ENCODE measurements around the gene RASGRF2.

Gene RASGRF2

DNA sequence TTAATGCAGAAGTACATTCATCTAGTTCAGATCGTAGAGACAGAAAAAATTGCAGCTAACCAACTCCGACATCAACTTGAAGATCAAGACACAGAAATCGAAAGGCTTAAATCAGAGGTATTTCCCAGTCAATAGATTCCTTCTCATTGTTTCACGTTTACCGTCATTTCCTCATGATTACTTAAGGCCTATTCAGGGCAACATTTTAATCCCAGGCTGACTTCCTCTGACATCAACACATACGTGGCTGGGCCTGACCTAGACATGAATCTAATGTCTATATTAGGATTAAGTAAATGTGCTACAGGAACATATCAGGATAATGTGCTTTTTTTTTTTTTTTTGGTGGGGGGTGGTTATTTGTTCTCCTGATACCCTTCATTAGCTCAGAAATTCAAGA, 107.9 kb downstream of the RASGRF2 start:
- Histone ChIP-seq H3K27ac (replicated peaks) (no peak overlapping the region), H3K27me3 (ENCODE audit: insufficient read depth, poor library complexity, severe bottlenecking) (no peaks in the 10 kb centered on the region), H3K4me3 (replicated peaks; ENCODE audit: insufficient read depth, low read length) (no peak overlapping the region)
- DNase-seq (ENCODE audit: low read depth in 1 of 2, low spot score in 1 of 2) = no peak
- TF ChIP-seq POLR2AphosphoS5 (IDR thresholded peaks at IDR 0.05; ENCODE audit: low read depth) (no peak), REST (IDR thresholded peaks at IDR 0.05; ENCODE audit: insufficient replicate concordance, low read depth) (no peak), SPI1 (IDR thresholded peaks at IDR 0.05; ENCODE audit: borderline replicate concordance, low read depth) (no peak), GABPA (IDR thresholded peaks at IDR 0.05; ENCODE audit: low read depth) (no peak)
- TF ChIP-seq, protein P1, sequence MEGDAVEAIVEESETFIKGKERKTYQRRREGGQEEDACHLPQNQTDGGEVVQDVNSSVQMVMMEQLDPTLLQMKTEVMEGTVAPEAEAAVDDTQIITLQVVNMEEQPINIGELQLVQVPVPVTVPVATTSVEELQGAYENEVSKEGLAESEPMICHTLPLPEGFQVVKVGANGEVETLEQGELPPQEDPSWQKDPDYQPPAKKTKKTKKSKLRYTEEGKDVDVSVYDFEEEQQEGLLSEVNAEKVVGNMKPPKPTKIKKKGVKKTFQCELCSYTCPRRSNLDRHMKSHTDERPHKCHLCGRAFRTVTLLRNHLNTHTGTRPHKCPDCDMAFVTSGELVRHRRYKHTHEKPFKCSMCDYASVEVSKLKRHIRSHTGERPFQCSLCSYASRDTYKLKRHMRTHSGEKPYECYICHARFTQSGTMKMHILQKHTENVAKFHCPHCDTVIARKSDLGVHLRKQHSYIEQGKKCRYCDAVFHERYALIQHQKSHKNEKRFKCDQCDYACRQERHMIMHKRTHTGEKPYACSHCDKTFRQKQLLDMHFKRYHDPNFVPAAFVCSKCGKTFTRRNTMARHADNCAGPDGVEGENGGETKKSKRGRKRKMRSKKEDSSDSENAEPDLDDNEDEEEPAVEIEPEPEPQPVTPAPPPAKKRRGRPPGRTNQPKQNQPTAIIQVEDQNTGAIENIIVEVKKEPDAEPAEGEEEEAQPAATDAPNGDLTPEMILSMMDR (IDR thresholded peaks at IDR 0.05; ENCODE audit: insufficient read depth, low read length) = no peak

DNA sequence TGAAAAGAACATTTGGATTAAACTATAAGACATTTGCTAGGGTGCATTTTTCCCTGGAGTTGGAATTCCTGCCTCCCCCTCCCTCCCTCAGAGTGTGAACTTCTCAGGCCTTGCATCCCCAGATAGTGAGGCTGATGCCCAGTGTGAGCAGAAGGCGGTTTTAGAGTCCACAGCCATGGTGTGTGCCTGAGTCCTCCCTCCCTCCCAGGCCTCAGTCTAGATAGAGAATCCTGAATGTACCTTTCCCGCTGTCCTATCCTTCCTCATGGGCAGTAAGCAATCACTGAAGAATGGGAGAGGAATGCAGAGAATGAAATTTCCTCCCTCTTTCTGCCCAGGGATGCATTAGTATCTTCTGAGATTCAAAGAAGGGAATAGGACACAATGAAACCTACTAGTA, 108.5 kb downstream of the RASGRF2 start:
- TF ChIP-seq REST (IDR thresholded peaks at IDR 0.05; ENCODE audit: insufficient replicate concordance, low read depth) = no peak
- TF ChIP-seq SPI1 (IDR thresholded peaks at IDR 0.05; ENCODE audit: borderline replicate concordance, low read depth) = no peak
- TF ChIP-seq GABPA (IDR thresholded peaks at IDR 0.05; ENCODE audit: low read depth) = no peak
- Histone ChIP-seq H3K27me3 (ENCODE audit: insufficient read depth, poor library complexity, severe bottlenecking) (no peaks in the 10 kb centered on the region), H3K27ac (replicated peaks) (no peak overlapping the region), H3K4me3 (replicated peaks; ENCODE audit: insufficient read depth, low read length) (no peak overlapping the region)
- no peak for DNase-seq (ENCODE audit: low read depth in 1 of 2, low spot score in 1 of 2)

GRCh38 chr5:81069990-81070389, 109.8 kb downstream of the RASGRF2 start:
- H3K27ac ChIP-seq (replicated peaks) = no peak overlapping the region
- H3K27me3 ChIP-seq (ENCODE audit: insufficient read depth, poor library complexity, severe bottlenecking) = no peaks in the 10 kb centered on the region
- no peak overlapping the region for H3K4me3 ChIP-seq (replicated peaks; ENCODE audit: insufficient read depth, low read length)
- no peak for TF ChIP-seq REST (IDR thresholded peaks at IDR 0.05; ENCODE audit: insufficient replicate concordance, low read depth)
- TF ChIP-seq SPI1 (IDR thresholded peaks at IDR 0.05; ENCODE audit: borderline replicate concordance, low read depth) = no peak
- no peak for TF ChIP-seq GABPA (IDR thresholded peaks at IDR 0.05; ENCODE audit: low read depth)
- TF ChIP-seq POLR2AphosphoS5 (IDR thresholded peaks at IDR 0.05; ENCODE audit: low read depth) = no peak
- TF ChIP-seq, protein P1 (IDR thresholded peaks at IDR 0.05; ENCODE audit: insufficient read depth, low read length) = no peak
- DNase-seq (ENCODE audit: low read depth in 1 of 2, low spot score in 1 of 2) = no peak
